Right lung (tissue), 5 donors: ENCODE data around the gene TTPAL. TPM values are rescaled to one million over a fixed set of nuclear protein-coding genes. Genes with fewer than 3 reads are reported as not detected.
"Not testable (repeated sequence)": the region's sequence is repeated elsewhere in the genome, so short reads cannot be mapped to it uniquely, and the experiment has no call there.

Source experiments
- DNase-seq, 2 donors: peaks; one replicate each; pipeline ENCODE4 v3.0.0-alpha.2; 2013
- polyA plus RNA-seq, 5 donors: library from polyadenylated mRNA; unstranded; fragments of 120-200 nt; gene quantifications; one replicate each; pipeline versions ENCODE4 v1.2.1 to v1.2.3, GENCODE V29; 2013; ENCODE audit warnings: inconsistent platforms in 1 of 5, low replicate concordance in 1 of 5; ENCODE audit not compliant: insufficient read length in 5 of 5, insufficient read depth in 1 of 5

The TTPAL gene
- polyA plus RNA-seq, 5 donors: 10.1 to 12.8 (median 10.4) TPM

DNA sequence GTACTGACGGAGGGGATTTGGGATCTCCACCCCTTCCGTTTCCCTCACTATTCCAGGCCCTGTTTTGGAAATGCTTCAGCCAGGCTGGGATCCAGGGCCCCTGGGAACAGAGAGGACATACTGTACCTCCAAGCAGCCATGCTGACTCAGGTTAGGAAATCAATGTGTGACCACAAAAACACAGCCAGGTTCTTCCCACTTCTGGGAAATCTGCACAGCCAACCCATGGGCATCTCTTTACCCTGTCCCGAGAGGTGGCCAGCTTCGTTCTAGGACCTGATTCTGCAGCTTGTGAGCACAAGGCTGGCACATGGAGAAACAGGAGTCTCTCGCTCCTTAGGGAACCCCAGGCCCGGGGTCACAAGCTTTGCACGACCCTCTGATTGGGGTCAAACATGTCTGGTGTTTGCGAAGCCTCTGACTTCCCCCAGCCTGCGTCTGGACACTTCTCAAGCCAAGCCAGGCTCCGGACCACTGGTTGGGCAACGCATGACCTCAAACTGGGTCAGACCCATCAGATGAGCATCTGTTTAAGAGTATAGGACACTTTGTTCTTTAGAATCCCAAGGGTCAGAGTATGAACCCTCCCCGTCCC lies 8.3 kb upstream of the TTPAL start:
- no peak for DNase-seq

DNA sequence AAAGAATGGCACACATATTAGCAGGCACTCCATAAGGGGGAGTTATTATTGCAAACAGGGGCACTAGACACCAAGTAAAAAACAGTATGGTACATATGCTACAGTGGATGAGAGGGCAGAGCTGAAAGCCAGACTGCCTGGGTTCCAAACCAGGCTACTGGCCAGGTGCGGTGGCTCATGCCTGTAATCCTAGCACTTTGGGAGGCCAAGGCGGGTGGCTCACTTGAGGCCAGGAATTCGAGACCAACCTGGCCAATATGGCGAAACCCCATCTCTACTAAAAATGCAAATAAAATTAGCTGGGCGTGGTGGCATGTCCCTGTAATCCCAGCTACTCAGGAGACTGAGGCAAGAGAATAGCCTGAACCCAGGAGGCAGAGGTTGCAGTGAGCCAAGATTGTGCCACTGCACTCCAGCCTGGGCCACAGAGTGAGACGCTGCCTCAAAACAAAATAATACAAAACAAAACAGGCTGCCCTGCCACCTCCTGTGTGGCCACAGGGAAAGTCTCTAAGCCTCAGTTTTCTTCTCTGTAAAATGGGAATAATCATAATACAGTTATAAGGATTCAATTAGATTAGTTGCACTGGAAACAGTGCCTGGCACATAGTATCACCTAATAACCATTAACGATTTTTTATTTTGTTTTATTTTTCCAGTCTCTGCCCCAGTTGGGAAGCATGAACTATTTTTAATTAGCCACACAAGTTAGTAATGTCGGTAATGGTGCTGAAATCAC lies 7.5 kb upstream of the TTPAL start:
- DNase-seq: no peak

DNA sequence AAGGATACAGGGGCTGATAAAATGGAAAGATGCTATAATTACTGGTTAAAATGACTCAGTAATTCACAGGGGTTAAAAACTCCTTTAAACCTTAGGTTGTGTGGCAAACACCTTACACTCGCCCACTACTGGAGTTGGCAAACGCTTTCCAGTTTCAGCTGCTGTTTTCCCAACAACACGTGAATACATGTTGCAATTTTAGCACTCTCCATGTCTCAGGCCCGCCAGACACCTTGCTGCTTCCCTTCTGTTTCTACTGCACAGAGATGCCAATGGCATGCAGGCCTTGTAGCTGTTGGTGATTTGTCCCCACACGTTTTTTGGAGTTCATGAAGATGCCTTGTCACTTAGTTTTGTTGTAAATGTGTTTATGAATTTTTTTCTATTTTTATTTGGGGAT lies 5.3 kb upstream of the TTPAL start:
- no peak for DNase-seq

DNA sequence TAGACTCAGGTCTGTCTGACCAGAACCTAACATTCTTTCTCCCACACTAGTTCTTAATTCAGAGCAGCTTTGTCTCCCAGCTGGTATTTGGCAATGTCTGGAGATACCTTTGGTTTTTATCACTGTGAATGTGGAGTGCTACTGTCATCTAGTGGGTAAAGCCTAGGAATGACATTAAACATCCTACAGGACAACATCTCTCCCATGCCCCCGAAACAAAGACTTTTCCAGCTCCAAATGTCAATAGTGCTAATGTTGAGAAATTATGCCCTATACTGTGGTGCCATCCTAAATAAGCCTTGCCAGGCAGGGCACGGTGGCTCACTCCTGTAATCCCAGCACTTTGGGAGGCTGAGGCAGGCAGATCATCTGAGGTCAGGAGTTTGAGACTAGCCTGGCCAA lies 4.2 kb upstream of the TTPAL start:
- no peak for DNase-seq

DNA sequence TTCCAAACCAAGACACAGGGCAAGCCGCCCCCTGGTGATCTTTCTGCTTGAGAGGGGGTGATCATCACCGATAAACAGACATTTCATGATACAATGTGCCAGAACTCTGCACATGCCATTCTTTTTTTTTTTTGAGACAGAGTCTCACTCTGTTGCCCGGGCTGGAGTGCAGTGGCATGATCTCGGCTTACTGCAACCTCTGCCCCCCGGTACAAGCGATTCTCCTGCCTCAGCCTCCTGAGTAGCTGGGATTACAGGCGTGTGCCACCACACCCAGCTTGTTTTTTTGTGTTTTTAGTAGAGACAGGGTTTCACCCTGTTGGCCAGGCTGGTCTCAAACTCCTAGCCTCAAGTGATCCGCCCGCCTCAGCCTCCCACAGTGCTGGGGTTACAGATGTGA lies 3.4 kb upstream of the TTPAL start:
- not testable (repeated sequence) for DNase-seq

DNA sequence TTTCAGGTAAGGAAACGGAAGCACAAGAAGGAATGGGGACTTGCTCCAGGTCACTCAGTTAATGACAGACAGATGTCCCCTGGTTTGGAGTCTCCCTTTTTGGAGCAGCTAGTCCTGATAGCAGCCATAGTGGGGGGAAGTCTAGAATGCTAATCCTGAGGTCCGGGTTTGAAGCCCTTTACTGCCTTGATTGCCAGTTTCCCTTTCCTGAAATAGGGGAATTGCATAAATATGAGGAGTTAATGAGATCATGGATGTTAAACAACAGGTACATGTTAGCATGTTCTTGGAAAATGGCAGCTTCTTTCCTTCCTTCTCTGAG lies 341 bp upstream of the TTPAL start:
- DNase-seq: no peak

DNA sequence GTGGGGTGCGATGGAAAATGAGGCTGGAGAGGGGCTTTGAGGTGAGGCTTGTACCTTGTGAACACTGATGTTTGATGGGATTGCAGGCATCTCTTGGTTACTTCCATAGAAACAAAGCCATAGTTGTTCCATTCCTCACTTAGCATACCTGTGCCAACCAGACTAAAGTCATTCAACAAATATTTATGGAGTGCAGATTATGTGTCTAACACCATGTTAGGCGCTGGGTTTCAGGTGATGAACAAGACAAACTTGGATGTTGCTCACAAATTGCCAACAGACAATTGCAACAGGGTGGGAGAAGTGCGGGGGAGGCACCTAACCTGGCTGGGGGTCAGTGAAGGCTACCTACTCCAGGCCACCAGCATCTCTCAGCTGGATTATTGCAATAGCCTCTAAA lies 1.5 kb downstream of the TTPAL start:
- DNase-seq: no peak

DNA sequence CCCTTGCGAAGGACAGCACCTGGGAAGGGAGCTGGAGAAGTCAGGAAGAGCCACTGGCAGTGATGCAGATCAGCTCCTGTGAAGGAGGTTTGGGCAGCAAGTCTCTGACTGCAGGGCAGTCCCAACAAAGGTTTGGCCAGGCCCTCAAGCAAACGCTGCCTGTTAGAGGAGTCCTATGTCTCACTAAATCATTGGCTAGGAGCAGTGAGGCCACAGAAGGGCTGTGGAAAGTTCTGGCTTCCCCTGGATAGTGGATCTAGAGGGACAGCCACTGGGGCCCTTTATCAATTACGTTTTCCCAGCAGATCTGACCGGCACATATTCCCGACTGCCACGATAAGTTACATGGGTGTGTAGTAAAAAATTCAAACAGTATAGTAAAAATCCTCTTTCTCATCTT lies 2.5 kb downstream of the TTPAL start:
- DNase-seq: no peak

DNA sequence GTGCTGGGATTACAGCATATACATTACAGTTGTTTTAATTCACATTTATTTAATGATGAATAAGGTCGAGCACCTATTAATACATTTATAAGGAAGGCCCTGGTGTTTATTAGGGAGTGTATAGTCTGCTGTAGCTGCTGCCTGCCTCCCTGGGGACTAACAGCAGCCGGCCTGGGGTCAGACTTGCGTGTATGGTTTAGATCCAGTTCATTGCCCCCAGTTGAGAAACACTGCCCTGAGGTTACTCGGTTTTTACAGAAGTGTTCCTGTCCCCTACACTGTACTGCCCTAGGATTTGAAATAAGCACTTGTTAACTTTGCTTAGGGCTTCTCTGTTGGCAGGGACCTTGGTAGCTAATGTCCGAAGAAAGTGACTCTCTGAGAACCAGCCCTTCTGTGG lies 4.0 kb downstream of the TTPAL start:
- DNase-seq: no peak

DNA sequence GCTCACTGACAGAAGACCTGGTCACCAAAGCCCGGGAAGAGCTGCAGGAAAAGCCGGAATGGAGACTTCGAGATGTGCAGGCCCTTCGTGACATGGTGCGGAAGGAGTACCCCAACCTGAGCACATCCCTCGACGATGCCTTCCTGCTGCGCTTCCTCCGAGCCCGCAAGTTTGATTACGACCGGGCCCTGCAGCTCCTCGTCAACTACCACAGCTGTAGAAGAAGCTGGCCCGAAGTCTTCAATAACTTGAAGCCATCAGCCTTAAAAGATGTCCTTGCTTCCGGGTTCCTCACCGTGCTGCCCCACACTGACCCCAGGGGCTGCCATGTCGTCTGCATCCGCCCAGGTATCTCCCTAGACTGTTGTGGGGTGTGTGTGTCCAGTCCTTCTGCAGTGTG lies 4.4 kb downstream of the TTPAL start:
- no peak for DNase-seq

DNA sequence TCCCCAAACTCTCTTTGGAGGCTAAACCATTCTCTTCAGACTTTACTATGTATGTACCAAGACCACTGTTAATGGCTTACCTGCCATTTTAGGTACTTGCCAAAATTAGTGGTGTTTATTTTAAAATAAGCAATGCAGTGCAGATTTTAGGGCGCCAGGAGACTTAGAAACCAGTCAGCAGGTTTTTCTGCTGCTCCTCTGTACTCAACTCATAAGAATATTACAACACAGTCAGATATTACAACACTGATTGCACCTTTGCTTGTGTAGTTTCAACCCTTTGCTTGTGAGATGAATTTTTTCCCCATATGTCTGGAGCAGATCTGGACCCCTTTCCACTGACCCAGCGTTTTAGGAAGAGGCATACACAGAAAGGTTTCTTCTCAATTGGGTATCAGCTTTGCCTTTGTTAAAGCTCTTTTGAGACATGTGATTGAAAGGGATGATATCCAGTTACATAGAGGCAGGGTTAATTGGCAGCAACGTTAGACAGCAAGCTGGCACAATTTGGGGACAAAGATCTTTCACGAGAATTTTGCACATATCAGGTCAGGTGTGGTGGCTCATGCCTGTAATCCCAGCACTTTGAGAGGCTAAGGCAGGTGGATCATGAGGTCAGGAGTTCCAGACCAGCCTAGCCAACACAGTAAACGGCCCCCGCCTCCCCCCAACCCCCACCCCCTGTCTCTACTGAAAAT lies 6.2 kb downstream of the TTPAL start:
- DNase-seq: no peak

DNA sequence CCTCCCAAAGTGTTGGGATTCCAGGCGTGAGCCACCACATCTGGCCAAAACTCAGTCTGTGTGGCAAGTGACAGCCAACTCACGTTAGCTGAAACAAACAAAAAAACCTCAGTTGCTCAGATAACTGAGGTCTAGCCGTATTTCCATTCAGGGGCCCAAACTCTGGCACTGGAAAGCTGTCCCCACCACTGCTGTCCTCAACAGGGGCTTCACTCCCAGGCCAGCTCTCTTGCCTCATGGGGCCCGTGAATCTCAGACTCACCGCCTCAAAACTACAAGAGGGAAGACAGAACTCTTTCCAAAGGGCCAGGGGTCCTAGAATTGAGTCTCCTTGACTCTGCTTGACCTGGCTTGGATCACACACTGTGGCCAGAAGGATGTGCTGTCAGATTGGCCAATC lies 7.4 kb downstream of the TTPAL start:
- DNase-seq: no peak

DNA sequence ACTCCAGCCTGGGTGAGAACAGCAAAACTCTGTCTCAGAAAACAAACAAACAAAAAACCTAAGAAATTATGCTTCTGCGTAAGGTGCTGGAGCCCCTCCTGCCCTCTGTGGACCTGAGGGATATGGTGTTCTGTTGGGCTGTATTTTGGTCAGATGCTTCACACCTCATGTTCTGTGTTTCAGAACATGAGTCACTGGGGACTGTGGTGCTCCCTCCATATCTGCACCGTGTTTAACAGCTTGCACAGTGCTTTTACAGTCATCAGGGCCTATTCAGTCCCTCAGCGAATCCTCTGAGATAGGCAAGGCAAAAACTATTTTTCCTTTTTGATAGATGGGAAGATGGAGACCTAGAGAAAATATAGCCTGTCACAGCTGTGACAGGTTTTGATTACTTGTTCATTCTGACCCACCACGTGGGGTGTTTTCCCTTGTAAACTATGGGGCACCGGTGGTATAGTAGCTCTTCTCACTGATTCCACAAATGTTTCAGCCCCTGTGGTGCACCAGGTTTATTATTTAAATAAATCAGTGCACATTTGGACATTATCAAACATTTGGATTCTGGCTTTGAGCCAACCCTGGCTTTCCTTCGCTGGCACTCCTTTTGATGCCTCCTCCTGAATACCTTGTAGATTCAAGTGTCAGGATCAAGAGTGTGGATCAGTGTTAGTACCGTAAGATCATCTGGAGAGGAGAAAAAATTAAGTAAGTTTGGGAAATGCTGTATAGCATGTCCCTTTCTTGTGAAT lies 9.6 kb downstream of the TTPAL start:
- no peak for DNase-seq

DNA sequence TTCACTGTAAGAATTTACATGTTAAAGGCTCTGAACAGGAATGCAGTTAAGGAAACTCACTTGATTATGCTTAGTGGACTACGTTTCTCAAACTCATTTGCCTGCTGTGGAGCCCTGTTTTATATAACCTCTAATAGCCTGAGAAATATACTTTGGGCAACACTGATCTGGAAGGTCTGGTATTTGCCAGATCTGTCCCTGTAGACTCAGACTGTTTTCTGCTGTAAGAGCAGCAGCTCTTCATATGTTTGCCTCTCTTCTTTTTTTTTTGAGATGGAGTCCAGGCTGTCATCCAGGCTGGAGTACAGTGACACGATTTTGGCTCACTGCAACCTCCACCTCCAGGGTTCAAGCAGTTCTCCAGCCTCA lies 10.1 kb downstream of the TTPAL start:
- DNase-seq: no peak

DNA sequence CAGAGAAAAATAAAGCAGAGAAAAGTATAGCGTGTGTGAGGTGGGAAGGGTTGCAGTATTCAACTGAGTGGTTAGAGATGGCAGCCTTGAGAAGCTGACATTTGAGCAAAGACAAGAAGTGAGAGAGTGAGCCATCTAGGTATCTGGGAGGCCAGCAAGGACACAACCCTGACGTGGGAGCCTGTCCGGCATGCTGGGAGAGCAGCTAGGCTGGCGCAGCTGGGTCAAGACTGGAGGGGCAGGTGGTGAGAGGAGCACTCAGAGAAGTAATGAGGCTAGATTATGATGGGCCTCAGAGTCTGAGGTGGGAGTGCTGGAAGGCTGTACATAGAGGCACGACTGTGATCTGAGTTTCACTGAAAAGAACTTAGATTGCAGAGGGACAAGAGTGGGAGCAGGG lies 12.9 kb downstream of the TTPAL start:
- DNase-seq: no peak

DNA sequence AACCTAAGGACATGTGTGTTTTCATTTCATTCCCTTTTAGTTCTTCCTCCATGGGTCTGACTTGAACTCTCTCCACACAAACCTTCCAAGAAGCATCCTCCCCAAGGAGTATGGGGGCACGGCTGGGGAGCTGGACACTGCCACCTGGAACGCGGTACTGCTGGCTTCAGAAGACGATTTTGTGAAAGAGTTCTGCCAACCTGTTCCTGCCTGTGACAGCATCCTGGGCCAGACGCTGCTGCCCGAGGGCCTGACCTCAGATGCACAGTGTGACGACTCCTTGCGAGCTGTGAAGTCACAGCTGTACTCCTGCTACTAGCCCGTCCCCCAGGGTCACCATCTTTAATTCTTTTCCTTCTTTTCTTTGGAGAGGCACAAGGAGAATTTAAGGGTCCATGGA lies 13.5 kb downstream of the TTPAL start:
- DNase-seq: no peak

DNA sequence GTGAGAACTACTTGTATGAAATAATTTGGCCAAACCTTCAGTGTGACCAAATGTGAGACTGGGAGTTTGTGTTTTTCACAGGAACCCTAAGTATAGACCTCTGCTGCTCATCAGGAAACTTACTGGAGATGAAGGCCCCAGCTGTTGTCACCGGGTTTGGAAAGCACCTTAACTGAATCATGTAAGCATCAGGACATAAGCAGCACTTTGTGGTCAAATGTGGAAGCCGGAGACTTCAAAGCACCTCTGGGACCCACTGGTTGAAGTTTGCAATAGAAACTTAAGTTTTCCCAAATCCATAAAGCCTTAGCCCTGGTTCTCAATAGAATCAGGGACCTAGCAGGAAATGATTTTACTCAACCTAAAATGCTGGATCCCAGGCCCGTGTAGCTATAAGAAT lies 14.3 kb downstream of the TTPAL start:
- no peak for DNase-seq

DNA sequence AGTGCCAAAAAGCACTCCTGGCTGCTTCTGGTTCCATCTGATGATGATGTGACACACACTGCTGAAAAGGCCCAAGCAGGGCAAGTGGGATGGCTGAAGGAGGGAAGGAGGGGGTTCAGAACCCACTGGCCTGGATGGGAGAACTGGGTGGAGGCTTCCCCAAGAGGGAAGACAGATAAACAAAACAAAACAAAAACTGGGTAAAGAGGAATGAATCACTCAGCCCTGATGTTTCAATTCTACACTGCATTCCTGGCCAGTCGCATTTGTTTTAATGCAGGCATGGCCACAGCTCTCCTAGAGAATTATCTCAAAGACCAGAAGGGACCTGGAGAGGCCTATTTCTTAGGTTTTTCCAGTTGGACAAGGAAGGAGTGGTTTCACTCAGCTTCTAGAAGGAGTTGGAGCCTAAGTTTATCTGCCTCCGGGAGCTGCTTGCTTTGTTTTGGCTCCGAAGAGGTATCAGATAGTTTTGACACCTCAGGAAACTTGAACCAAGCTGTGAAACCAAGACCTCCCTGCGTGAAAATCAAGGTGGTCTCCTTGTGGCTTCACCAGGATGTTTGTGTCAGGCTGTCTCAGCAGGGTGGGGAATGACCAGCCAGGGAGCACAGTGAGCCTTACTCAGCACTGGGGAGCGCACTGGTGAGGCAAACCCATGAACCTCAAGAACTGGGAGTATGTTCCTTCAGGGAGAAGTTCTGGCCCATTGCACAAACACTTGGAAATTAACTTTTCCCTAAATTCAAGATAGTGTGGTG lies 16.1 kb downstream of the TTPAL start:
- DNase-seq: no peak

DNA sequence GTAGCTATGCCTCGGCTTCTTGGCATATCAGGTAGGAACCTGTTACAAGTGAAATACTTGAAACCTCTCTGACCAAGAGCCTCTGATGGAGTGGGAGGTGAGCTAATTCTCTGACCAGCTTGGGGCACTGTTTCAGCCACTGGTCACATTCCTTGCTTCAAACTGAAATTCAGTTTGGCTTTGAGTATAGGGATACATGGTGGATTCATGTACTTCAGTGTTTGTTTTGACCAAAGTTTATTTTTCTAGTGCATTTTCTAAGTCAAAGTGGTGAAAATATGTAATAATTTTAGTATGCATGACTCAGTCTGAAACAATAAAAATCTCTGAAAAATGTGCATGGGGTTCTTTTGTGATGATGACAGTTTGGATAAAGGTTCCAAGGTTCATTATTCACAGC lies 18.6 kb downstream of the TTPAL start:
- no peak for DNase-seq

DNA sequence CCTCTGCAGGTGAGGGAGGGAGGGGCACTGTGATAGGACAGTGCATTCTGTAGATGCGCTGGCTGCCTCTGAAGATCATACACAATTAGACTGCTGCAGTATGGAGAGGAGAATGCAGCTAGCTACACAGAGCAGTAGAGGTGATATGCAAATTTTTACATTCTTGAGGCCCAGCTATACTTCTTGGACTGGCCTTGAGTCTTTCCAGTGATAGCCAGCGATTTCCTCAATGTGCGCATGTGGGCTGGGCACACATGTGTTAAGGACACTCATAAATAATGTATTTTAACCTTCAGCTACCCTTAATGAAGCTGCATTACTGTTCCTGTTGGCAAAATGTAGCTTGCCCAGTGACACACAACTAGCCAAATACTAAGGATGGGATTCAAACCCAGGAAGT lies 19.0 kb downstream of the TTPAL start:
- no peak for DNase-seq

DNA sequence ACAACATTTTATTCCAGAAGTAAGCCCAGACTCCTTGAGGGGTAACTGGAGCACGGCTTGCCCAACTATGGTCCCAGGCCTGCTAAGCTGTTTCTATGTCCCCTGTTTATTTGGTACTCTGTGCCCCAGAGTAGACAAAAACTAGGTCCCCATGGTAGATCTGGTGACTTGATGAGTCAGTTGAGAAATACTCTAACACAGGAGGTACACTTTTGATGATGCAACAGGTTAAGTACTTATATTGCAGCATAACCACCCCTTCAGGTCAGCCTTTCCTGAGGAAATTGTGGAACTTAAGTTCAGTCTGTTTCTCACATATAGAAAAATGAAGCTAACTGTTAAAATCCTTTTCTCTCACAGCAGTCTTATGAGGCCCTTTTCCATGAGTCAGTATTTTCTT lies 19.6 kb downstream of the TTPAL start:
- DNase-seq: no peak

DNA sequence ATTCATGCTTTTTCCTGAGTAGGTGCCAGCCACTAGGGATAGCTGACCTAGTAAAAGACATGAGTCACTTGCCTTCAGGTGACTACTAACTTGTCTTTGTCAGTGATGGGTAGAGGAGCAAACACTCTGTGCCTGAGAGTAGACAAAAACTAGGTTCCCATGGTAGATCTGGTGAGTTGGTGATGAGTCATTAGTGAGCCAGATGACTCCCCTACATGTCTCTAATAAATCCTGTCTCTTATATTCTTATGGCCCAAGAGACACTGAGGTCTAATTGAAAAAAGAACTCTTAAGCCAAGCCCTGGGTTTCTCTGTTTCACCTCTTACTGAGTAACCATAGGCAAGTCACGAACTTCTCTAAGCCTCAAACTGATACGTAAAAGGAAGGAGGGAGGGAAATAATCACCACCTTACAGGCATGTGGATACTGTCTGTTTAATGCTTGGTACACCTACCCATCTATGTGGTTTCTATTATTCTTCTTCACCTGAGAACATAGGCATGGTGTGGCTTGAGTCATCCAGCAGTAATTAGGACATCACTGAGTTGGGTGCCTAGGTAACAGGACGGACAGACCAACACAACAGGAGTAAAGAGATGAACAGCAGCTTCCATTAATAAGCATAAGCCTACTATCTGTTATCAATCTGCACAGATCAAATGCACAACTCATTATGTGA lies 20.3 kb downstream of the TTPAL start:
- DNase-seq: no peak
